ENCODE measurements around the gene CASP10.
"Not testable (repeated sequence)": the region's sequence is repeated elsewhere in the genome, so short reads cannot be mapped to it uniquely, and the experiment has no call there.

The CASP10 gene

DNA sequence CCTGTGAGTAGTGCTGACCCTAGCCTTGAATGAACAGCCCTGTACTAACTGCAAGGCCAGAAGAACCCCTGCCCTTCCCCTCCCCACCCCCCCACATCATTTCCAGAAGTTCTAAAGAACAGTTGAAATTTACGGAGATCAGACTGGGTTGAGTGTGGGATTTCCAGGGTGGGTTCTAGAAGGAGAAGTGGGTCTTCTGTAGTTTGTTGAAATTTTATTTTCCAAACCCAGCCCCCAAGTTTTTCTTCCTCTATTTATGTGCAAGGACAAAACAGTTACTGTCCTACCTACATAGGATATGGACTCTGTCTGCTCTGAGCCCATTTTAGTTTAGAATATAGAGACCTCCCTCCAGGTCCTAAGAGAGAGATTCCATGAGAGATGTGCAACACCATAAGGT, 26.3 kb upstream of the CASP10 start:
- DNase-seq: no peak

DNA sequence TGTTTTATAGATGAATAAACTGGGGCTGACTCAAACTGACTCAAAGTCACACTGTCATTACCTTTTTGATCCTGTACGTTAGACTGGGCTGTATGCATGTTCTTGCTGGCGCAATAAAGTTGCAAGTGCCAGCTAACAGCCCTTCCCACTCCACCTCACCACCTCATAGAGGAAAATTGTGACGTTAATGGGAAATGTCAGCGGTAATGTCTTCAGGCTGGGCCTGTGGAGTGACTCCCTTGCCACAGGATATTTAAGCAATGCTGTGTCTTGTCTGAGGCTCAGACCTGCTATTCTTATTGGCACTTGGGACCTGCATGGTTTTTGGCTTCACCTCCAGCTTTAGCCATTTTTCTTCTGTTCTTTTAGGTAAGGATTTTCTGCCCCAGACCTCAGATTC, 25.2 kb upstream of the CASP10 start:
- no peak for DNase-seq

DNA sequence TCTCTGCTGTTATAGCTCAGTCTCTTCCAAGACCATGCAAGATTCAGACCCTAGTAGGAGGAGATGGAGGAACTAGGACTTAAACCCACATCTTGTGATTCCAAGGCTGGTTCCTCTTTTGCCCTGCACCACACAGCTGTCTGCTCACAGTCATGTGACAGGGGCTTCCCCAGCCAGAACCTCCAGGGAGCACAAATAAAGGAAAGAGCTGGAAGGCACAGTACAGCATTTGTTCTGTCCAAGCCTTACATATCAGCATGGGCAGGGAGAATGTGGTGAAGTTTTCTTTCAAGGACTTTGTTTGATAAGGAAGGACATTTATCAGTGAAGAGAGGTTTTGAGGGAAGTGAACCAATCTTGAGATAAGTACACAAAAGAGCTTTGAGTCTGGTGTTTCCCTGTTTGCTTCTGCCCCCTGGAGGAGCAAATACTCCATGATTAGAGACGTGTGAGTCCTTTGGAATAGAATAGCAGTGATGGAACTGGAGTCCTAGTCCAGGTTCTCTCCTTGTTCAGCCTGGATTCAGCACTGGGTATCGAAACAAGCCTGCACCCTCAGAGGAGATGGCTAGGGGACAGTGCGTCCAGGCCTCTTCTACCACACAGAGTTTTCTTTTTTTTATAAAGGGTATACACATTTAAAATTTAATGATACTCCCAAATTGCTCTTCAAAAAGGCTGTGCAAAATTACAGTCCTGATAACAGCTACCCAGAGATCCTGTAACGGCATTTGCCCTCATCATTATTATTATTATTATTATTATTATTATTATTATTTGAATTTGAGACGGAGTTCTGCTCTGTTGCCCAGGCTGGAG, 24.6 kb upstream of the CASP10 start:
- DNase-seq: peak; percentile 78

DNA sequence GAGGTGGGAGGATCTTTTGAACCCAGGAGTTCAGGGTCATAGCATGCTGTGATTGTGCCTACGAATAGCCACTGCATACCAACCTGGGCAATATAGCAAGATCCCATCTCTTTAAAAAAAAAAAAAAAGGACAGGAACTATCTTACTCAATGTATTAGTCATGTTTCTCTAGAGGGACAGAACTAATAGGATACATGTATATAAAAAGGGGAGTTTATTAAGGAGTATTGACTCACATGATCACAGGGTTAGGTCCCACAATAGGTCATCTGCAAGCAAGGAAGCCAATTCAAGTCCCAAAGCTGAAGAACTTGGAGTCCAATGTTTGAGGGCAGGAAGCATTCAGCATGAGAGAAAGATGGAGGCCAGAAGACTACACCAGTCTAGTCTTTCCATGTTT, 18.8 kb upstream of the CASP10 start:
- DNase-seq: no peak

DNA sequence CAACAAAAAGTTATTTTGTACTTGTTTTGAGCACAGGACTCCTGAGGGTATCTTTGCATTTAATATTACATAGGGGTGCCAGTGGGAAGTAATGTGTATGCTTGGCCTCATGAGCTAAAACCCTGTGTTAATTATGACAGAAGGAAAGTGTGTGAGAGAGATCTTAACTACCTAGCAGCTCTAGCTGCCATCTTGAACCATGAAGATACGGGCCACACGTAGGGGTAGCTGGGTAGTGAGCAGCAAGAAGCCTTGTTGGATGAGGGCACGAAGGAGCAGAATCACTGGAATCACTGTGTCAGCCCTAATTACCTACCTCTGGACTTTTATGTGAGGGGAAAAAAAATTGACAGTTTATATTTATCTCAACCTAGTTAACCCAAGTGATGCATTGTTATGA, 15.4 kb upstream of the CASP10 start:
- DNase-seq: no peak

DNA sequence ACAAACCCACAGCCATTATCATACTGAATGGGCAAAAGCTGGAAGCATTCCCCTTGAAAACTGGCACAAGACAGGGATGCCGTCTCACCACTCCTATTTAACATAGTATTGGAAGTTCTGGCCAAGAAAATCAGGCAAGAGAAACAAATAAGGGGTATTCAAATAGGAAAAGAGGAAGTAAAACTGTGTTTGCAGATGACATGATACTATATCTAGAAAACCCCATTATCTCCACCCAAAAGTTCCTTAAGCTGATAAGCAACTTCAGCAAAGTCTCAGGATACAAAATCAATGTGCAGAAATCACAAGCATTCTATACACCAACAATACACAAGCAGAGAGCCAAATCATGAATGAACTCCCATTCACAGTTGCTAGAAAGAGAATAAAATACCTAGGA, 14.4 kb upstream of the CASP10 start:
- not testable (repeated sequence) for DNase-seq

DNA sequence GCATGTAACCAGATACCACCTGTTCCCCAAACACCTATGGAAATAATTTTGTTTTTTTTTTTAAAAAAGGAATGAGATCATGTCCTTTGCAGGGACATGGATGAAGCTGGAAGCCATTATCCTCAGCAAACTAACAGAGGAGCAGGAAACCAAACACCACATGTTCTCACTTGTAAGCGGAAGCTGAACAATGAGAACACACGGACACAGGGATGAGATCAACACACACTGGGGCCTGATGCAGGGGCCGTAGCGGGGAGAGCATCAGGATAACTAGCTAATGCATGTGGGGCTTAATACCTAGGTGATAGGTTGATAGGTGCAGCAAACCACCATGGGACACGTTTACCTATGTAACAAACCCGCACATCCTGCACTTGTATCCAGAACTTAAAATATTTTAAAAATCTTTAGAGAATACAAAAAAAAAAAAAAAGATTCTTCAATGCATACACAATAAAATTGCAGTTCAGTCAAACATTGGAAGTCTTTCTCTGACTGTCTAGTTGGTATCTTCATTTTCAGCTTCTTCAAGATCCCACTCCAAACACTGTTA, 11.6 kb upstream of the CASP10 start:
- DNase-seq: no peak

DNA sequence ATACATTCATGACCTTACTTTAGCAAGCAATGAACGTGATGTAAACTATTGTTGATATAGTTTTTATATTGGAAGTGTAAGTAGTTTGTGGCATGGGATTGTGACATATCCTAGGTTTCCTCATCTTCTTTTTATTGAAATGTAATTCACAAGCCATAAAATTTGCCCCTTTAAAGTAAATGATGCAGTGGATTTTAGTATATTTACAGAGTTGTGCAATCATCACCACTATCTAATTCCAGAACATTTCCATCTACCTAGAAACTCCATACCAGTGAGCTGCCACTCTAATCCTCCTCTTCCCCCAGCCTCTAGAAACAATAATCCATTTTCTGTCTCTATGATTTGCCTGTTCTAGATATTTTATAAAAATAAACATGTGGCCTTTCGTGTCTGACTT, 10.7 kb upstream of the CASP10 start:
- DNase-seq: no peak

DNA sequence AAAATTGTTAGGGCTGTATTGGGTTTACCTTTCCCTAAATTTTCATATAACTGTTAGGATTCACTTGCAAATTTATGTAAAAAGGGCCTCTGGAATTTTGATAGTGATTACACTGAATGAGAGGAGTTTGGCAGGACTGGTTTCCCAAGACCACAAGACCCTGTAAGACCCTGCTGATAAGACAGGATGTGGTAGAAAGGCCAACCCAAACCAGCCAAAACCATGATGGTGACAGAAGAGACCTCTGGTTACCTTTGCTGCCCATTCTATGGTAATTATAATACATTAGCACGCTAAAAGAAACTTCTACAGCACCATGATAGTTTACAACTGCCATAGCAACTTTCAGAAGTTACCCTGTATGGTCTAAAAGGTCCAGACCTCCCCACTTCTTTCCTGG, 8.3 kb upstream of the CASP10 start:
- DNase-seq: no peak

DNA sequence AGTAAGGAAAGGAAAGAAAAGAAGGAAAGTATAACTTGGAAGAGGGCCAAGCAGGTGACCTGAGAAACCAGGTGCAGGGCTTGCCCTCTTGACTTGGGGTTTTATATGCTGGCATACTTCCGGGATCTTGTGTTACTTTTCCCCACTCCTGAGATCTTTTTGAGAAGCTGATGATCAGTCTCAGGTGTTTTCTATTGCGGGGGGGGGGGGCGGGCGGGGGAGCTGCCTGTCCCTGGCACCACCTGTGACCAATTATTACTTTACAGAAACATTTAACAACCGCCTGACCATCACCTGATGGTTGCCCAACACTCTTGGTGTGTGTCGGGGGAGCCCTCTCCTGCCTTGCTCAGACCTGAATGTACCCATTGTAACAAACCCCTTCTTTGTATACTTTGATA, 6.9 kb upstream of the CASP10 start:
- no peak for DNase-seq

DNA sequence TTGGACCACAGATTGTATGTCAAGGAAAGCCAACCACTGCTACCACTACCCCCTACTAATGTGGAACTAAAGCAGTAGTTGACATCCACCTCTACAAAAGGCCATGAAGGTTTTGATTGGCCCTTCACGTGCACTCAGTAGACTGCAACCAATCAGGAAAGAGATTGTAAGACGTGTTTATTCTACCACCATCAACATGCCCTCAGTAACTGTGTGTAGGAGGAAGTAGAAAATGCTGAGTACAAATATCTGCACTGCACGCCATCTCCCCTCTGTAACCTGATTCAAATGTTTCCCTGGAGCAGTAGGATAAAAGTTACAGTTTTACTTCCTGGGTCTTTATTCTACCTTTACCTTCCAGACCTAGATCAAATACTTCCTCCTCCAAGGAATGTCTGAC, 2.9 kb upstream of the CASP10 start:
- DNase-seq: no peak

DNA sequence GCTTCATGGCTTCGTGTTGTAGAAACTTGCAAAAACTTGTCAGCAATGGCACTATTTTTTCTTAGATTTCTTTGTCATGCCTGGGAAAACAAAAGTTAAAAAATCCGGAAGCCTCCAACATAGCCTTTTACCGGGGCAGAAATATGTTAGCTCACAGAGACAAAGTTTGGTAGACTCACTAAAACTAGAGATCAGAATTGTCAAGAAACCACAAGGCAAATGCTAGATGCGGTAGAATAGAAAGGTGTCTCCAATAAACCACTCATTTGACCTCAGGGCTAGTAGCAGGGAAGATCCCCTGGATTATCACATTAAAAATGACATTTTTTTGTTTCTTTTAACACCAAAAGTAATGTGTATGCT, 405 bp downstream of the CASP10 start:
- DNase-seq: peak; percentile 30

DNA sequence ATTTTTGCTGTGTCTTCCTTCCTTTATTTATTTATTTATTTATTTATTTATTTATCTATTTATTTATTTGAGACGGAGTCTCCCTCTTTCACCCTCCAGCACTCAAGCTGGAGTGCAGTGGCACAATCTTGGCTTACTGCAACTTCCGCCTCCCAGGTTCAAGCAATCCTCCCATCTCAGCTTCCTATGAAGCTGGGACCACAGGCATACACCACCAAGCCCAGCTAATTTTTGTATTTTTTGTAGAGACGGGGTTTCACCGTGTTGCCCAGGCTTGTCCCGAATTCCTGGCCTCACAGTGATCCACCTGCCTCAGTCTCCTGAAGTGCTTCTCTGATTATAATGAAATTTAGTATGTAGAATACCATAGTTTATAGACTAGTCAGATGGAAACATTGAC, 894 bp downstream of the CASP10 start:
- DNase-seq: not testable (repeated sequence)

DNA sequence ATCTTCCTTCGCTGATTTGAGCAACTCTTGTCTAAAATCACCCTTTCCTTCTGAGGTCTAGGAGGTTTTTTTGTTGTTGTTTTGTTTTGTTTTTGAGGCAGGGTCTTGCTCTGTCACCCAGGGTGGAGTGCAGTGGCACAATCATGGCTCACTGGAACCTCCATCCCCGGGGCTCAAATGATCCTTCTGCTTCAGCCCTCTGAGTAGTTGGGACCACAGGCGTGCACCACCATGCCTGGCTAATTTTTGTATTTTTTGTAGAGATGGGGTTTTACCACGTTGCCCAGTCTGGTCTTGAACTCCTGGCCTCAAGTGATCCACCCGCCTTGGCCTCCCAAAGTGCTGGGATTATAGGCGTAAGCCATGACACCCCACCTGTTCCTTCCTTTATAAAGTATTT, 1.3 kb downstream of the CASP10 start:
- DNase-seq: not testable (repeated sequence)

DNA sequence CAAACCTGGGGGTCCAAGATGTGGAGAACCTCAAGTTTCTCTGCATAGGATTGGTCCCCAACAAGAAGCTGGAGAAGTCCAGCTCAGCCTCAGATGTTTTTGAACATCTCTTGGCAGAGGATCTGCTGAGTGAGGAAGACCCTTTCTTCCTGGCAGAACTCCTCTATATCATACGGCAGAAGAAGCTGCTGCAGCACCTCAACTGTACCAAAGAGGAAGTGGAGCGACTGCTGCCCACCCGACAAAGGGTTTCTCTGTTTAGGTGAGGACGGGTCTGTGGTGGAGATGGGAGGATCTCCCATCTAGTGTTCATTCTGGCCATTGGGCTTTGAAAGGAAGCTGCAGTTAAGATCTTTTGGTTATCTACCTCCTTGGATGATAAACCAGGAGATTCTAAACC, 2.9 kb downstream of the CASP10 start:
- DNase-seq: no peak

DNA sequence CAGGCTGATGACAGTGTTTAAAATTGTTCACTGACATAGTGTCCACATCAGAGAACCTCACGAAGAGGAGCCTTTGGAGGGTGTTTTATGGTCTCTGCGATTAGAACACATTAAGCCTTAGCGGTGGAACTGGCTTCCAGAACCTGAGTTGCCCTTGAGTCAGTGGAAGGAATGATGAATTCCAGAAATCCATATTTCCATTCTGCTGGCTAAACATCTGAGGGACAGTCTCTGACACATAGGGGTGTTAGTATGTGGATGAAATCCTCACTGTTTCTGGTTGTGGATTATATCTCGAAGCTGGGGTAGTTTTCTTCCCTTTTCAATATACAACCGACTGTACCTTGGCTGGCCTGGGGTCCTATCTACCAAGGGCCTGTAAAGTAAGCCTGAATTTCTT, 4.0 kb downstream of the CASP10 start:
- no peak for DNase-seq

DNA sequence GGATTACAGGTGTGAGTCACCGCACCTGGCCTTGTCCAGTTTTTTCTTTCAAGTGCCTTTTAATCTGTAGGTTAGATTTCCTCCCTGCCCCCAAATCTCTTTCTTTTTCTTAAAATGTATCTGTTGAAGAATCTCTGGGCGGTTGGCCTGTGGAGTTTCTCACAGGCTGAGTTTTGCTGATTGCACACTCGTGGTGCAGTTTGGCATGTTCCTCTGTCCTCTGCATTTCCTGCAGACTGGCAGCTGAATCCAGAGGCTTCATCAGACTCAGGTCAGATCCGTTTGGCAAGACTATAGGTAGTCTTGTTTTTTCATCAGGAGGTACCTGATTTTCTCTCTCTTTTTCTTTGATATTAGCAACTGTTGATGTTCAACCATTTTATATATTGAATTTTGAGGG, 5.5 kb downstream of the CASP10 start:
- no peak for DNase-seq

DNA sequence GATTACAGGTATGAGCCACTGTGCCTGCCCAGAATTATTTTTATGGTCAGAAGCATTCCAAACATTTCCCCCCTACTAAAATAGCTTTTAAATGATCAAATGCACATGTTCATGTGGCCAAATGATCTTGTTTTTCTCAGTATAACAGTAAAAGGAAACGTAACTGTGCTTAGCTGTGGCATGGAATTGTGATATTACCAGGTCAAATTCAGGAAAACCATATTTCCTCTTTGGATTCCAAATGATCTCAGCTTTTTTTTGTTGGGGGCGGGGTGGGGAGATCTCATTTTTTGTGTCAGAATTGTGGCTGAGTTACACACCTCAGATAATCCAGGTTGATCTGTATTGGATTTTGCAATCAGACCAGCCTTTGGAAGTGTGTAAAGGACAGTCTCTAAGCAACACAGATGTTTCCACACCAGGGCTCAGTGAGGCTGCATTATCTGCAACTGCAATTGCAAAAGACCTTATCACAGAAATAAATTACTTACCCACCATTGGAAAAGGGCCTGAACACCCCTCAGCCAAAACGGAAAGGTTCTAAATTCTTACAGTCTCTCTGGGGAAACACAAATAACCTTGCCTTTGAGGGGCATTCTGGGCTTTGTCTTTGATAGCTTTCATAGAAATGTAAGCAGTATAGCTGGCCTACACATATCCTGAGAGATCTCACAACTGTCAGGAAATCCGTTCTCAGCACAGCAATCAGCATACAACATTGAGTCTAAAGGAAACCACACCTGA, 8.4 kb downstream of the CASP10 start:
- DNase-seq: peak; percentile 56

DNA sequence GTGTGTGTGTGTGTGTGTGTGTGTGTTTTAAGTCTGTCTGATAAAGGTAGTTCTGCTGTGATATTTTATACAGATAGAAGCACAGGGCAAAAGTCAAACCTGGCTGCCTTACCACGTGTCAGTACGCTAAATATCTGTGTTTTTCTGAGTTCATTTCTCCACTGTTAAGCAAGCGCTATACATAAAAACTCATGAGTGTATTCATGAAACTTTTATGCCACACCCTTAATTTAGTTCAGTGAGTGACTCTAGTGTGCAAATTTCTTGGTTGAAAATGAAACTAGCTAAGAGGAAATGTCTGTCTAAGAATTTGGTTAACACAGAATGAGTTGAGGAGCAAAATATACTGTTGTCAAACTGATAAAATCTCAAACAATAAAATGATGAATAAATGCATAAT, 11.2 kb downstream of the CASP10 start:
- DNase-seq: peak; percentile 50

DNA sequence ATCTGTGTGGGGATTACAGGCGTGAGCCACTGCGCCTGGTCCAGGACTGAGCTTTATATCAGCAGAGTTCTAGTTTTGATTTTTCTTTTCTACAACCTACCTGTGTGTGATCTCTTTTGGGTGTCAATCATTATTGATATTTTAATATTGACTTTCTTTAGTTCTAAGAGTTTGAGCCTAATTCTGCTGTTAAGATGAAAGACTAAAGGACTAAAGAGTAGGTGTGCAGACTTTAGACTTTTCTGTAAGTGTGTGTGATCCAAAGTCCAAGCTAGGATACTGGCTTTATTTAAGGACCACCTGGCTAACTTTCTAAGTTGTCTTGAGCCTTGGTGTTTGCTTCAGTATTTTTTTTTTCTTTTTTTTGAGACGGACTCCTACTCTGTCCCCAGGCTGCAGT, 12.4 kb downstream of the CASP10 start:
- no peak for DNase-seq

DNA sequence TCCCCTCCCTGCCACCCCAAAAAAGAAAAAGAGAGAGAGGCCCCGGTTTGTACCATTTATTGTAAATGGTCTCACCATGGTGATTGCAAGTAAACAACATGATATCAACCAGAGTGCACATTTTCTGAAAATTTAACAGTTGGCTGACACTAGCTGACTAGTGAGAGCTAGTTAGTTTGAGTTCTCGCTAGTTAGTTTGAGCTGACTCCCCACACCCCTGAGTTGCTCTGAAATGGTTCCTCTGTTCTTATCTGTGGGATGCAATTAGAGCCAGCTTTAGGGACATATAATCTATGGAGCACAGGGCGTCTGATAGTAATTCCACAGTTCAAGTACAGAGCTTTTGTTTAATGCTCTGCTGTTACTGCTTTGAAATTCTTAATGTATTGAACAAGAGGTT, 13.1 kb downstream of the CASP10 start:
- DNase-seq: no peak

DNA sequence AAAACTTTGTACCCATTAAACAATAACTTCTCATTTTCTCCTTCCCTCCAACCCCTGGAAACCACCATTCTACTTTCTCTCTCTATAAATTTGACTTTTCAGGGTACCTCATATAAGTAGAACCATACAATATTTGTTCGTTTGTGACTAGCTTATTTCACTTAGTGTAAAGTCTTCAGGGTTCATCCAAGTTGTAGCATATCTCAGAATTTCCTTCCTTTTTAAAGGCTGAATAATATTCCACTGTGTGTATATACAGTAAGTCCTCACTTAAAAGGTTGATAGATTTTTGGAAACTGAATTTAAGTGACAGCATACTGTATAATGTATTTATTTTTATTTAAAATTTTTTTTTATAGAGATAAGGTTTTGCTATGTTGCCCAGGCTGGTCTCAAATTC, 13.9 kb downstream of the CASP10 start:
- no peak for DNase-seq

DNA sequence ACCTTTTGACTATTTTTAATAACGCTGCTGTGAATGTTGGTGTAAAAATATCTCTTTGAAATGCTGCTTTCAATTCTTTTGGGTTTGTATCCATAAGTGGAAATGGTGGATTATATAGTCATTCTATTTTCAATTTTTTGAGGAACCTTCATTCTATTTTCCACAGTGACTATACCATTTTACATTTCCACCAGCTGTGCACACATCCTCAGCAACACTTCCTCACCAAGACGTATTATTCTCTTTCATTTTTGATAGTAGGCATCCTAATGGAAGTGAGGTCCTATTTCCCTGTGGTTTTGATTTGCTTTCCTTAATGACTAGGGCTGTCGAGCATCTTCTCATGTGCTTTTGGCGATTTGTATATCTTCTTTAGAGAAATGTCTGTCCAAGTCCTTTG, 14.8 kb downstream of the CASP10 start:
- DNase-seq: no peak

DNA sequence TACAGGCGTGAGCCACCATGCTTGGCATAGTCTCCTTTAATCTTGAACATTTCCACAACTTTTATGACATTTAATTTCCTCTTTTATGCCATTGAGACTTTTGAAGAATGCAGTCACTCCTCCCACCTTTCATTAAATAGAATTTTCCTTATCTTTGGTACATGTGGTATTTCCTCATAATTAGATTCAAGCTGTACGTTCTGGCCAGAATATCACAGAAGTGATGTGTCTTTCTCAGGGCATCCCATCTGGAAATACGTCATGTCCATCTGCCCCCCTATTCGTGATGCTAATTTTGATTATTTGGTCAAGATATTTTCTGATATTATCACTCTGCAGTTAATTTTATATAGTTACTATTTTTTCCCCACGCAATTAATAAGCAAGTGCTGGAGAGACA, 16.9 kb downstream of the CASP10 start:
- DNase-seq: no peak

Measured in CD4-positive, alpha-beta T cell treated with Interleukin-10 for 1 hour (primary cell).